Panc1 (cell line): Measurements from ENCODE around the gene CDH23. TPM values are rescaled to one million over a fixed set of nuclear protein-coding genes. Genes with fewer than 3 reads are reported as not detected.

Experiments
- ATAC-seq: fragments of 200-7000 bp; cut with Tn5 transposase; 2 replicates; pipeline ENCODE4 v1.9.1; 2020; ENCODE audit warnings: mild to moderate bottlenecking, moderate library complexity
- BruUV-seq: library from RNA; stranded (reverse); fragments of 400-500 nt; replicated peaks from 2 replicates; lab custom pipeline; 2021; lab: Mats Ljungman, UMichigan
- CTCF ChIA-PET: fragments of 300-600 bp; sonication (Branson Sonifier 250); formaldehyde crosslinking; loops from one replicate; lab custom pipeline; 2022; ENCODE audit warnings: antibody characterized with exemption; lab: Charles Lee
- POLR2A ChIA-PET: fragments of 300-600 bp; sonication (Branson Sonifier 250); formaldehyde crosslinking; loops from one replicate; lab custom pipeline; 2022; ENCODE audit warnings: antibody characterized with exemption; lab: Charles Lee
- DNase-seq: peaks from one replicate; pipeline ENCODE4 v3.0.0-alpha.2; 2010; ENCODE audit warnings: low read depth, low spot score
- H3K27ac ChIP-seq: 2 replicates; pipeline ENCODE4 v1.5.1; 2011; ENCODE audit warnings: mild to moderate bottlenecking, low read length, inconsistent platforms
- H3K27me3 ChIP-seq: fragments of 200-500 bp; sonication (Bioruptor generic); 2 replicates; pipeline ENCODE4 v1.6.0; 2014; ENCODE audit warnings: low read length, inconsistent platforms; ENCODE audit not compliant: control insufficient read depth, insufficient read depth
- H3K36me3 ChIP-seq: fragments of 200-500 bp; sonication (Bioruptor generic); 2 replicates; pipeline ENCODE4 v1.5.1; 2014; ENCODE audit warnings: inconsistent platforms, mild to moderate bottlenecking, low read length, moderate library complexity; ENCODE audit not compliant: control insufficient read depth, insufficient read depth
- H3K4me1 ChIP-seq: 2 replicates; pipeline ENCODE4 v1.5.1; 2011; ENCODE audit warnings: inconsistent platforms, mild to moderate bottlenecking, low read length, moderate library complexity; ENCODE audit not compliant: control insufficient read depth, insufficient read depth
- H3K4me3 ChIP-seq, 2 experiments: 2 replicates each; pipeline ENCODE4 v1.5.1; 2011 to 2012; ENCODE audit warnings: low read depth in 2 of 2, low read length in 2 of 2, mild to moderate bottlenecking in 2 of 2, inconsistent platforms in 1 of 2, moderate library complexity in 1 of 2
- H3K9me3 ChIP-seq: fragments of 200-500 bp; sonication (Bioruptor generic); 2 replicates; pipeline ENCODE4 v1.5.1; 2014; ENCODE audit warnings: low read depth, mild to moderate bottlenecking, inconsistent platforms, low read length, moderate library complexity; ENCODE audit not compliant: control insufficient read depth, insufficient read depth
- CTCF ChIP-seq: fragments of 450-650 bp; IDR thresholded peaks from 2 replicates; pipeline ENCODE4 v1.5.1; 2017; ENCODE audit warnings: mild to moderate bottlenecking
- POLR2AphosphoS5 ChIP-seq: IDR thresholded peaks from 2 replicates; pipeline ENCODE4 v1.6.1; 2012; ENCODE audit warnings: mild to moderate bottlenecking, low read depth, low read length, moderate library complexity
- REST ChIP-seq, 2 experiments: IDR thresholded peaks; 2 replicates each; pipeline ENCODE4 v1.6.1; 2011 to 2012; ENCODE audit warnings: low read depth in 2 of 2, control low read depth in 1 of 2, low read length in 1 of 2, mild to moderate bottlenecking in 1 of 2, moderate library complexity in 1 of 2; ENCODE audit not compliant: insufficient read depth in 1 of 2
- SIN3A ChIP-seq: IDR thresholded peaks from 2 replicates; pipeline ENCODE4 v1.6.1; 2012; ENCODE audit warnings: low read depth, mild to moderate bottlenecking, low read length, moderate library complexity, borderline replicate concordance; ENCODE audit not compliant: insufficient read depth
- TCF7L2 ChIP-seq: IDR thresholded peaks from 2 replicates; pipeline ENCODE4 v1.6.1; 2011; ENCODE audit warnings: mild to moderate bottlenecking, low read depth, low read length, inconsistent platforms
- in situ Hi-C: cut with HindIII; loops from 2 replicates; pipeline ENCODE4 v1.10.0; 2016; ENCODE audit warnings: low sequenced_read_pairs, low pct_unique_long_range_greater_than_20kb
- intact Hi-C: fragments of 100-400 bp; cut with micrococcal nuclease; formaldehyde crosslinking; loops from one replicate; pipeline ENCODE4 v1.10.0; 2022; ENCODE audit not compliant: unreplicated experiment
- total RNA-seq: library from RNA; stranded (reverse); gene quantifications from one replicate; pipeline ENCODE4 v1.2.1, GENCODE V29; 2021; ENCODE audit not compliant: unreplicated experiment

CDH23 gene
- total RNA-seq, 1 experiment from 2014 or later, result 2.7 TPM

- no peaks in the 10 kb centered on the region for H3K27me3 ChIP-seq
- no peak overlapping the region for H3K4me3 ChIP-seq
- POLR2A ChIA-PET, result no interaction called here
- no TSS peak for BruUV-seq
- 0 out of 2 replicates have a peak, but pooled peaks cover 2% of the 10 kb centered on the region for H3K4me1 ChIP-seq
- H3K9me3 ChIP-seq, result no peaks in the 10 kb centered on the region
- TF ChIP-seq SIN3A, result no peak
- peak in 1 of 2 experiments; percentile 71; a peak in 2 of 4 replicates for TF ChIP-seq REST (IDR thresholded peaks at IDR 0.05; ENCODE audit: insufficient read depth in 1 of 2, low read depth in 2 of 2, low read length in 1 of 2)
- no peak for TF ChIP-seq POLR2AphosphoS5
- TF ChIP-seq CTCF, result no peak
- no peak for TF ChIP-seq TCF7L2
- CTCF ChIA-PET, result no interaction called here
- no peak for ATAC-seq
- no peak for DNase-seq
- in situ Hi-C loops, result no loop called here
- no peak overlapping the region for H3K27ac ChIP-seq
- no peaks in the 10 kb centered on the region for H3K36me3 ChIP-seq
- intact Hi-C loops, result no loop called here
Observed at GRCh38 chr10:71753091-71753959, 356.6 kb downstream of the CDH23 start.

- CTCF ChIA-PET, result no interaction called here
- Histone ChIP-seq H3K36me3 (no peaks in the 10 kb centered on the region), H3K27me3 (no peaks in the 10 kb centered on the region), H3K9me3 (no peaks in the 10 kb centered on the region), H3K4me3 (no peak overlapping the region), H3K4me1 (0 out of 2 replicates have a peak, but pooled peaks cover 2% of the 10 kb centered on the region), H3K27ac (no peak overlapping the region)
- intact Hi-C loops (no loop called here), in situ Hi-C loops (no loop called here)
- BruUV-seq, result no TSS peak
- no peak for TF ChIP-seq REST (IDR thresholded peaks at IDR 0.05; ENCODE audit: insufficient read depth in 1 of 2, low read depth in 2 of 2, low read length in 1 of 2)
- no peak for TF ChIP-seq CTCF
- no peak for TF ChIP-seq SIN3A
- no peak for TF ChIP-seq TCF7L2
- TF ChIP-seq POLR2AphosphoS5, result no peak
- ATAC-seq (no peak), DNase-seq (no peak)
- POLR2A ChIA-PET, result no interaction called here
Observed at GRCh38 chr10:71753960-71754505, 357.3 kb downstream of the CDH23 start.
